Neuron (in vitro differentiated cells): ENCODE measurements around the gene STAB1.
"Not testable (repeated sequence)": the region's sequence is repeated elsewhere in the genome, so short reads cannot be mapped to it uniquely, and the experiment has no call there.

Source experiments
- H2AFZ ChIP-seq: one replicate; pipeline ENCODE4 v1.6.1; 2013; ENCODE audit warnings: low read depth, mild to moderate bottlenecking, inconsistent platforms, low read length, moderate library complexity
- H3K27me3 ChIP-seq: one replicate; pipeline ENCODE4 v1.6.1; 2013; ENCODE audit warnings: low read length; ENCODE audit not compliant: insufficient read depth
- H3K36me3 ChIP-seq: one replicate; pipeline ENCODE4 v1.6.1; 2013; ENCODE audit warnings: low read length; ENCODE audit not compliant: insufficient read depth
- H3K4me1 ChIP-seq: one replicate; pipeline ENCODE4 v1.6.1; 2013; ENCODE audit warnings: low read length; ENCODE audit not compliant: insufficient read depth
- H3K4me3 ChIP-seq: 2 replicates; pipeline ENCODE4 v1.5.1; 2013; ENCODE audit warnings: mild to moderate bottlenecking, low read length, moderate library complexity
- H3K9me3 ChIP-seq: one replicate; pipeline ENCODE4 v1.6.1; 2013; ENCODE audit warnings: low read length

The STAB1 gene

GRCh38 chr3:52521881-52522650 lies 26.9 kb downstream of the STAB1 start:
- Histone ChIP-seq H2AFZ (no peak overlapping the region), H3K4me1 (peaks cover 17% of the 10 kb centered on the region), H3K27me3 (no peaks in the 10 kb centered on the region), H3K36me3 (no peaks in the 10 kb centered on the region), H3K4me3 (no peak overlapping the region), H3K9me3 (no peaks in the 10 kb centered on the region)

- H2AFZ ChIP-seq, result no peak overlapping the region
- H3K4me3 ChIP-seq, result no peak overlapping the region
- peaks cover under 1% of the 10 kb centered on the region for H3K36me3 ChIP-seq
- H3K4me1 ChIP-seq, result peaks cover 19% of the 10 kb centered on the region
- no peaks in the 10 kb centered on the region for H3K9me3 ChIP-seq
- no peaks in the 10 kb centered on the region for H3K27me3 ChIP-seq
These were observed 27.6 kb downstream of the STAB1 start for GRCh38 chr3:52522651-52523251.

GRCh38 chr3:52523386-52524257 lies 28.5 kb downstream of the STAB1 start:
- Histone ChIP-seq H3K36me3 (peaks cover 6% of the 10 kb centered on the region), H3K4me3 (no peak overlapping the region), H3K4me1 (peaks cover 19% of the 10 kb centered on the region), H2AFZ (no peak overlapping the region), H3K27me3 (no peaks in the 10 kb centered on the region), H3K9me3 (no peaks in the 10 kb centered on the region)

GRCh38 chr3:52524258-52524751 lies 29.2 kb downstream of the STAB1 start:
- H3K9me3 ChIP-seq, result no peaks in the 10 kb centered on the region
- peaks cover 19% of the 10 kb centered on the region for H3K4me1 ChIP-seq
- H3K27me3 ChIP-seq, result no peaks in the 10 kb centered on the region
- H3K4me3 ChIP-seq, result no peak overlapping the region
- peaks cover 10% of the 10 kb centered on the region for H3K36me3 ChIP-seq
- no peak overlapping the region for H2AFZ ChIP-seq

- no peaks in the 10 kb centered on the region for H3K9me3 ChIP-seq
- H3K36me3 ChIP-seq, result peaks cover 13% of the 10 kb centered on the region
- H3K4me1 ChIP-seq, result peaks cover 19% of the 10 kb centered on the region
- H3K27me3 ChIP-seq, result no peaks in the 10 kb centered on the region
- no peak overlapping the region for H3K4me3 ChIP-seq
- H2AFZ ChIP-seq, result no peak overlapping the region
These were observed 29.9 kb downstream of the STAB1 start for GRCh38 chr3:52524752-52525679.

- peaks cover 13% of the 10 kb centered on the region for H3K36me3 ChIP-seq
These were observed 30.8 kb downstream of the STAB1 start for GRCh38 chr3:52525680-52526561.

GRCh38 chr3:52526671-52527038 lies 31.5 kb downstream of the STAB1 start:
- Histone ChIP-seq H3K36me3 (peaks cover 13% of the 10 kb centered on the region), H3K4me1 (peaks cover 19% of the 10 kb centered on the region)
- H2AFZ ChIP-seq, H3K9me3 ChIP-seq, H3K27me3 ChIP-seq, H3K4me3 ChIP-seq: not testable (repeated sequence)

More at GRCh38 chr3:52525680-52526561, 30.8 kb downstream of the STAB1 start:
- H3K27me3 ChIP-seq, result no peaks in the 10 kb centered on the region
- H3K4me3 ChIP-seq, result no peak overlapping the region
- H3K9me3 ChIP-seq, result no peaks in the 10 kb centered on the region
- peaks cover 19% of the 10 kb centered on the region for H3K4me1 ChIP-seq
- H2AFZ ChIP-seq, result no peak overlapping the region

- no peak overlapping the region for H3K4me3 ChIP-seq
- H3K4me1 ChIP-seq, result peaks cover 20% of the 10 kb centered on the region
- H3K36me3 ChIP-seq, result peaks cover 13% of the 10 kb centered on the region
- no peak overlapping the region for H2AFZ ChIP-seq
- no peaks in the 10 kb centered on the region for H3K9me3 ChIP-seq
- no peaks in the 10 kb centered on the region for H3K27me3 ChIP-seq
These were observed 32.0 kb downstream of the STAB1 start for GRCh38 chr3:52527039-52527731.

- Histone ChIP-seq H3K27me3 (no peaks in the 10 kb centered on the region), H3K9me3 (no peaks in the 10 kb centered on the region), H3K4me3 (no peak overlapping the region), H3K36me3 (peaks cover 13% of the 10 kb centered on the region), H2AFZ (no peak overlapping the region), H3K4me1 (peaks cover 22% of the 10 kb centered on the region)
These were observed 32.8 kb downstream of the STAB1 start for GRCh38 chr3:52527732-52528585.

- Histone ChIP-seq H3K4me3 (no peak overlapping the region), H3K4me1 (peaks cover 22% of the 10 kb centered on the region), H3K9me3 (no peaks in the 10 kb centered on the region), H3K27me3 (no peaks in the 10 kb centered on the region), H3K36me3 (peaks cover 13% of the 10 kb centered on the region), H2AFZ (no peak overlapping the region)
These were observed 33.6 kb downstream of the STAB1 start for GRCh38 chr3:52528586-52529375.
